ENCODE data around the gene TXNDC9.
A peak's percentile ranks its signal among the peaks of the same experiment; 100 is the strongest.
"Not testable (repeated sequence)": the region's sequence is repeated elsewhere in the genome, so short reads cannot be mapped to it uniquely, and the experiment has no call there.

TXNDC9 gene, protein sequence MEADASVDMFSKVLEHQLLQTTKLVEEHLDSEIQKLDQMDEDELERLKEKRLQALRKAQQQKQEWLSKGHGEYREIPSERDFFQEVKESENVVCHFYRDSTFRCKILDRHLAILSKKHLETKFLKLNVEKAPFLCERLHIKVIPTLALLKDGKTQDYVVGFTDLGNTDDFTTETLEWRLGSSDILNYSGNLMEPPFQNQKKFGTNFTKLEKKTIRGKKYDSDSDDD

DNA sequence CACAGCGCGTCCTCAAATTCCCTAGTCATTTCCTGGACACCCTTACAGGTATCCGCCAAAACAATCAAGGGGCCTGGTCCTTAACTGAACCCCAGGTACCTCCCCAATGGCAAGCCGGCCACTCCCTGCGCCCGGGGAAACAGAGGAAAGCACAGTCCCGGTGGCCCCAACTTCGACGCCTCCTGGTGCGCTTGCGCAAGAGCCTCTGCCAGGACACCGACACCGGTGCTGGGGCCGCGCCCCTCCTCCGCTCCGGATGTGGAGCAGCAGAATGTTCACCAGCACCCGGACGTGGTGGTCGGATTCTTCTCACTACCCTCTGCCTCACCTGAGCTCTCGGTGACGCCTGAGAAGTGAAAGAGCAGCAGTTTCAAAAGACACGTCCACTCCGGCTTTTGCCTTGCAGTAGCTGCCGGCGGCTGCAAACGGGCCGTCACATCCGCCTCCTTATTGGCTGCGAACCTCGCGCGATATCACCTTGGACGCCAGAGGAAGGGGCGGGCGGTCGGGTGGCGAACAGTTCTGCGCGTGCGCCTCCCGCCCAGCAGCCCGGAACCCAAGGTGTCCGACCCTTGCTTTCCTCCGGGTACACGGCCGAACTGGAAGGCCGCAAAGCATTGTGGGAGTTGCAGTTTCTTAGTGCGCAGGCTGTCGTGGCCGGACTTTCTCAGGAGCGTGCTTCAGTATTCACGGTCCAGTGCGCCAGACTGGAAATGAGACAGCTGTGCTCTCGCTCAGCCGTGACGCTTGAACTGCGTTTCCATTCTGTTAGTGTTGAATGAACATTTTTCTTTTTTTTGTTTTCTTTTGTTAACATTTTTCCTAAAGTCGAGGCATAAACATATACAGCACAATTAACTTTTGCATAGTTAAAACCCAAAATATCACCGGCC, at the start of gene TXNDC9:
TXNDC9 (minus strand) TSS at position 423 of the 893 bp plus-strand sequence. CDS start 3,123 bp downstream, outside the sequence.
- DNase-seq, result peak; percentile 98

DNA sequence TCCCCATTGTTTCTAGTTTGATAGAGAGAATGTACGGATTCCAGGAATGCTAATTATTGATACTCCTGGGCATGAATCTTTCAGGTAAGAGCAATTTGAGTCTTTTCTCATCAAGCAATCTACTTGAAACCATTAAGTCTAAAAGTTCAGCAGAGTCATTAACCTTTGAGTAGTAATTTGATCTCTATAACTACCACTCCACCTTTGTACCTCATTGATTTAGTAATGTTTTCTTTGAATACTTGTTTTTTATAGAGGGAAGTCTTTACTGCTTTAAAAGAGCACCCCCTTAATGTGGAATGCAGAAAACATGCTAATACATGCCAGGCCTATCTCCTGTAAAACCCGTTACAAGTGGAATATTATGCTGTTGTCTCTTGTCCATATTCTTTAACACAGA, 46.0 kb upstream of the TXNDC9 start:
- no peak for DNase-seq

DNA sequence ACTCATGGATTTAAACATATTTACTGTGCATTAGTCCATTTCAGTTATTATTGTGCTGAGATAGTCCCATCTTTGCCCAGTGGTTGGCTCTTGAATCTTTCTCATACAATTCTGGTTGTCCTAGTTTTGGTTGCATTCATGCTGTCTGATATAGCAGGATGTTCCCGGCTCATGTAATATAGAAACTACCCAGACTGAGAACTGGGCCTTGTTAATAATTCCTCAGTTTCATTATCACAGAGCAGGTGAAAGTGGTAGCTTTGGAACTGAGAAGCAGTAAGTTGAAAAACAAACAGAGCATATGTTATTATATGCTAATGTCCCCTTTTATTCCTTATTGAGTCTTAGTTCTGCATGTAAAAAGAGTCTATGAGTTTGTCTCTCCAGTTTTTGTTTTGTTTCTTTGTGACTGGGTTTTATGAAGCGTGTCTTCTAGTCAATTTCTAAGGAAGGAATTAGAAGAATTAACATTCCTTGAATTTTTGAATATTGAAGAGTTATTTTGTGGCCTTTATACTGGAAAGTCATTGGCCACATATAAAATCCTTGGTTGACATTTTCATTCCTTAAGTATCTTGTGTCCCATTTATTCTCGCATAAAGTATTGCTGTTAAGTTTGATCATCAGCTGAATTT, 44.4 kb upstream of the TXNDC9 start:
- no peak for DNase-seq

DNA sequence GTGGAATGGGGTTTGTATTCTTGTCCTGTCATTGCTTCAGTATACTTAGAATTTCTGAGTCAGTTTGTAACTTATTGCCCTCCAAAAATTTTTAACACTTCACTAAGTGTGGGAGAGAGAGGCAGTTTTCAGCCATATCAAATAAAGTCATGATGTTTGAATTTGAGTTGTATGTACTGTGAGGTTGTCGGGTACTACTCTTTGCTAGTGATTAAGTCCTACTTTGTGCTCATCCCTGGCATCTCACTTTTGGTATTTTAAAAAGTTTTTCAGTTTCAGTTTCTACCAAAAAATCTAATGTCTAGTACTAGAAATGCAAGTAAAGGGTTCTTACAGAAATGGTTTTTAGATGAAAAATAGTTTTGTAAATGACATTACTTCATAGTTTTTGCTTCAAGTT, 41.7 kb upstream of the TXNDC9 start:
- no peak for DNase-seq

DNA sequence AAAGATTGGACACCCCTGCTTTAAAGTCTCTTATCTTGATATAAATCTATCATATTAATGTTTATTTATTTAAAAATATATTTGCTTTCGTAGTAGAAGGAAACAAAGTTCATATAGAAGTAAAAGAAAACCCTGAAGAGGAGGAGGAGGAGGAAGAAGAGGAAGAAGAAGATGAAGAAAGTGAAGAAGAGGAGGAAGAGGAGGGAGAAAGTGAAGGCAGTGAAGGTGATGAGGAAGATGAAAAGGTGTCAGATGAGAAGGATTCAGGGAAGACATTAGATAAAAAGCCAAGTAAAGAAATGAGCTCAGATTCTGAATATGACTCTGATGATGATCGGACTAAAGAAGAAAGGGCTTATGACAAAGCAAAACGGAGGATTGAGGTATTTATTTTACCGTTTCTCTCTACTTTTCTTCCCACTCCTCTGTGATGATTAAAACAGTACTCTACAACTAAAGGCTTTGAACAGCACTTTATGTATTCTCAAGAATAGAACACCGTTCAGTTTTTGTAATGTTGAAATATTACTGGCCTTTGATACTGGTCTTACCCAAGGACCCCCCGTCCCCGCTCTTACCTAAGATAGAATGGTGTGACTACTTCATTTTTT, 40.2 kb upstream of the TXNDC9 start:
- DNase-seq, result no peak

DNA sequence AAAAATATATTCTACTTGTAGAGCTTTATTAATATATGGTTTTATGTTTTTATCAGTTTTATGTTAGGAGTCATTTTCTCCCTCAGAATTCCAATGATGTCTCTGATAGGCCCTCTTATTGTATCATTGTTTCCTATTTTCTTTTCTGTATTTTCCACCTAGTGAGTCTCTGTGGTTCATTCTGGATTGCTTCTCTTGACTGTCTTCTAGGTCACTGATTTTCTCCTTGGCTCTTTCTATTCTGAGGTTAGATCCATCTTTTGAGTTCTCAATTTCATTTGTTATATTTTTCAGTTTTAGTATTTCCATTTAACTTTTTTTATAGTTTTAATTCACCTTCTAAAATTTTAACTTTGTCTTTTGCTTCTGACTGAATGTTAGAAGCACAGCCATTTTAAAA, 38.6 kb upstream of the TXNDC9 start:
- no peak for DNase-seq

DNA sequence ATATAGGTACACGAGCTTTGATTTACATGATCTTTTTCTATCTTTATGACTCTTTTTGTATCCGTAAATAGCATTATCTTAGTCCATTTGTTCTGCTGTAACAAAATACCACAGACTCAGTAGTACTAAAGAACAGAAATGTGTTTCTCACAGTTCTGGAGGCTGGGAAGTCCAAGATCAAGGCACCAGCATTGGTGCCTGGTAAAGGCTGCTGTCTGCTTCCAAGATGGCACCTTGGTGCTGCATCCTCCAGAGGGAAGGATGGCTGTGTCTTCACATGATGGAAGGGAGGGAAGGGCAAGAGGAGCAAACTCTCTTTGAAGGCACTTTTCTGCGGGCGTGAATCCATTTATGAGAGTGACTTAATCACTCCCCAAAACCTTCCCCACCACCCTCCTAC, 37.0 kb upstream of the TXNDC9 start:
- no peak for DNase-seq

DNA sequence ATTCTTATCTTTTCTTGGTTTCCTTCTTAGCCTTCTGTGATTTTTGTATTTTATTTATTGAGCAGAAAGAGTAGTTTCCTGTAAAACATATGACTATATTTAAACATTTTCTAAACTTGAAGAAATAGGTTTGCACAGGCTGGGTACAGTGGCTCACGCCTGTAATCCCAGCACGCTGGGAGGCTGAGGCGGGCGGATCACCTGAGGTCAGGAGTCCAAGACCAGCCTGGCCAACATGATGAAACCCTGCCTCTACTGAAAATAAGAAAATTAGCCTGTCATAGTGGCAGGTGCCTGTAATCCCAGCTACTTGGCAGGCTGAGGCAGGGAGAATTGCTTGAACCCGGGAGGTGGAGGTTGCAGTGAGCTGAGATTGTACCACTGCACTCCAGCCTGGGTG, 32.7 kb upstream of the TXNDC9 start:
- DNase-seq, result not testable (repeated sequence)

DNA sequence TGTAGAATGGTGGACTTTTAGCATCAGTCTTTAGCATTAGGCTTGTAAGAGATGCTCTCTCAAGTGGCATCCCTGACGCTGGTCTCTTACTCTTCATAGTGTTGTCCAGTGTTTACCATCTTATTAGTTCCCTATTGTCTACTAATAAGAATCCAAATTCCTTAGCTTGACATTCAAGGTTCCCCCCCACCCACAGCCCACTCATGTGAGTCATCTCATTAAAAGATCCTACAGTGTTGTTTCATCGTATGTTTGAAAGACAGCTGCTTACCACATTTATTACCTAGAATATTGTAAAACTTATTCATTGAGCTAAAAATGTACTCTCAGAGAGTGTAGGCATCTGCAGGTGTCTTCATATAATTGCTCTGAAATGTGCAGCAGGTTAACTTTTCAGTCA, 29.5 kb upstream of the TXNDC9 start:
- no peak for DNase-seq

DNA sequence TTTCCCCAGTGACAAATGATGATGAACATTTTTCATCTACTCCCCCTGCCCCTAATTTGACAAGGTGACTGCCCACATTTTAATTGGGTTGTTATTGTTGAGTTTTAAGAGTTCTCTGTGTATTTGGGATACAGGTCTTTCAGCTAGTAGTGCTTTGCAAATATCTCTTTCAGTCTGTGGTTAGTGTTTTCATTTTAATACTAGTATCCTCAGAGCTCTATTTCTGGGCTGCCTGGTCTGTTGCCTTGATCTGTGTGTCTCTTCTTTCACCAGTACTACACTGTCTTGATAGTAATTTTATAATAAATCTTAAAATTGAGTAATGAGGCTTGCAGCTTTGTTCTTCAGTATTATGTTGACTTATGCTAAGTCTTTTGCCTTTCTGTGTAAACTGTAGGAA, 20.7 kb upstream of the TXNDC9 start:
- DNase-seq, result no peak

DNA sequence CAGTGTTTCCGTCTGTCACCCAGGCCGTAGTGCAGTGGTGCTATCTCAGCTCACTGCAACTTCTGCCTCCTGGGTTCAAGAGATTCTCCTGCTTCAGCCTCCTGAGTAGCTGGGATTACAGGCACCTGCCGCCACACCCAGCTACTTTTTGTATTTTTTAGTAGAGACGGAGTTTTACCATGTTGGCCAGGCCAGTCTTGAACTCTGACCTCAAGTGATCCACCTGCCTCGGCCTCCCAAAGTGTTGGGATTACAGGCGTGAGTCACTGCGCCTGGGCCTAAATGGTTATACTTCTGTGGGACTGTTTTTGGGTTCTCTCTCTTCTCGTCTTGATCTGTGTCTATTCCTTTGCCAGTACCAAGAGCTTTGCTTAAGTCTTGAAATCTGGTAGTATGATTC, 18.7 kb upstream of the TXNDC9 start:
- DNase-seq, result not testable (repeated sequence)

DNA sequence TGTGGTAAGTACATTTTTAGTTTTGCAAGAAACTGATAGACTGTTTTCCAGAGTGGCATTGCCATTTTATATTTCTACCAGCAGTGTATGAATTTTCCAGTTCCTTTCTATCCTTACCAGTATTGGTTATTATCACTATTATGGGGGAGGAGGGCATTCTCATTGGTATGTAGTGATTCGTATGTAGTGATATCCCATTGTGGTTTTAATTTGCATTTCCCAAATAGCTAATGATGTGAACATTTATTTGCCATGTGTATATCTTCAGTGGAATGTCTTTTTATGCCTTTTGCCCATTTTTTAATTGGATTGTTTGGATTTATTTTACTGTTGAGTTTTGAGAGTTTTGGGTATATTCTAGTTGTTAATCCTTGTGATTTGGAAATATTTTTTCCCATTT, 17.9 kb upstream of the TXNDC9 start:
- DNase-seq, result no peak

DNA sequence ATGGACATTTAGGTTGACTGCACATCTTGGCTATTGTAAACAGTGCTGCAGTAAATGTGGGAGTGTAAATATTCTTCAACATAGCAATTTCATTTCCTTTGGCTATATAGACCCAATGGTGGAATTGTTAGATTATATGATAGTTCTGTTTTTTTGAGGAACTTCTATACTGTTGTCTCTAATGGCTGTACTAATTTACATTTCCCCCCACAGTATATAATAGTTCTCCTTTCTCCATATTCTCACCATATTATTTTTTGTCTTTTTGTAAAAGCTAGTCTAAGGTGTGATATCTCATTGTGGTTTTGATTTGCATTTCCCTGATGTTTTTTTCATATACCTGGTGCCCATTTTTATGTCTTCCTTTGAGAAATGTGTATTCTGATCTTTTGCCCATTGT, 14.1 kb upstream of the TXNDC9 start:
- no peak for DNase-seq

DNA sequence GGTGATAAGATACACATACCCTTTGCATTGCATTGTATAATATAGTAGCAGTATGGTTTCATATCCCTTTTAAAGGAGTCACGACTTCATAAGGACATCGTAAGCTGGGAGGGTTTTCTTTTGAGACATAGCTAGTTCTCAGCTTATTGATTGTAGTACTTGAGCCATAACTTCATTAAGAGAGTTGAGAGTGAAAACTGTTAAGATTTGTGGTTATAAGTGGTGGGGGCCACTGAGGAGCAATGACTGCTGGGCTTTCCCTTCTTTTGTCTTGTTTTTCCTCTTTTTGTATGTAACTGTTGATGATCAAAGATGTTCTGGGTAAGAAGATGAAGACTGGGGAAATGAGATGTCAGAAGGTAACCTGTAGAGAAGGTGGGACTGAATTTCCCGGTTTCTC, 12.0 kb upstream of the TXNDC9 start:
- DNase-seq, result no peak

DNA sequence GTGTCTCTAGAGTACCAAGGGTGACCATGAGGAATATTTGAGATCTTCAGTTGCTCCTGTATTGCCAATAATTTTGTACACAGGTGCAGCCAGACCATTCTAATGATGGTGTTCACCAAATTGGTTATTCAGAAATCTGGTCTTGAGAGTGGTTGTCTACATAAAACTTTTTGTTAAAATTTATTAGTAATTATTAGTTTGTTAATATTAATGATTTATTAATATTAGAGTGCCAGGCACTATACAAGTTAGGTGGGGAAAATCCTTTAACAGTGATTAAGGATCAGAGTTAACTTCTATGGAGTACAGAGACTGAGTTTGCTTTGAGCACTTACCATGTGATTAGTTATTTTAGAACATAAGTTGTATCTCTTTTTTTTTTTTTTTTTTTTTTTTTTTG, 10.1 kb upstream of the TXNDC9 start:
- no peak for DNase-seq

DNA sequence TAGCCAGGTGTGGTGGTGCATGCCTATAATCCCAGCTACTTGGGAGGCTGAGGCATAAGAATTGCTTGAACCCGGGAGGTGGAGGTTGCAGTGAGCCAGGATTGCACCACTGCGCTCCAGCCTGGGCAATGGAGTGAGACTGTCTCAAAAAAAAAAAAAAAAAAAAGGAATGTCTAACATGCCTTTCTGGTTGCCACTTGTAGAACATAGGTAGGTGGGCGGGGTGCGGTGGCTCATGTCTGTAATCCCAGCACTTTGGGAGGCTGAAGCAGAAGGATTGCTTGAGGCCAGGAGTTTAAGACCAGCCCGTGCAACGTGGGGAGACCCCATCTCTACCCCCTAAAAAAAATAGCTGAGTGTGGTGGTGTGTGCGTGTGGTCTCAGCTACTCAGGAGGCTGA, 9.3 kb upstream of the TXNDC9 start:
- DNase-seq, result not testable (repeated sequence)

DNA sequence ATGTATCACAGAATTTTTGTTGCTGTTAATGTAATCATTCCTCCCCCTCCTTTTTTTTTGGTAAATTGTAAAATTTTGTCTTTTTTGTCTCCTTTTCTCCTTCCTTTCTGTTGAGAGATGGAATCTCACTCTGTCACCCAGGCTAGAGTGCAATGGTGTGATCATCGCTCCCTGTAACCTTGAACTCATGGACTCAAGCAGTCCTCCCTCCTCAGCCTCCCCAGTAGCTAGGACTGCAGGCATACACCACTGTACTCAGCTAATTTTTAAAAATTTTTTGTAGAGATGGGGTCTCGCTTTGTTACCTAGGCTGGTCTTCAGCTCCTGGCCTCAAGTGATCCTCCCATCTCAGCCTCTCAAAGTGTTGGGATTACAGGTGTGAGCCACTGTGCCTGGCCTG, 6.4 kb upstream of the TXNDC9 start:
- no peak for DNase-seq

DNA sequence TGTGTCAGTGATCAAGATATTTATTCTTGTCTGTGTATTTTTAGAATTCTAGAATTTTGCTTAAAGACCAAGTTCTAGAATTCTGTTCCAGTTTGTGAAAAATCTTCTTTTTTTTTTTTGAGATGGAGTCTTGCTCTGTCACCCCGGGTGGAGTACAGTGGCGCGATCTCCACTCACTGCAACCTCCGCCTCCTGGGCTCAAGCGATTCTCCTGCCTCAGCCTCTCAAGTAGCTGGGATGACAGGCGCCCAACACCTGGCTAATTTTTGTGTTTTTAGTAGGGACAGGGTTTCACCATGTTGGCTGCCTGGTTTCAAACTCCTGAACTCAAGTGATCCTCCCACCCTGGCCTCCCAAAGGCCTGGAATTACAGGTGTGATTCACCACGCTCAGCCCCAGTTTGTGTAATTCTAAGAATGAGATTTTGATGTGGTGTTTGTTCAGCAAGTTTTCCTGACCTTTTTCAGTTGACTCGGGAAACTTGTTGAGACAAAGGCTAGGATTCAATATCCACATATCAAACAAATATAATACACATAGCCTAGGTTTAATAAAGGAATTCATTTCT, 4.6 kb upstream of the TXNDC9 start:
- DNase-seq, result no peak

DNA sequence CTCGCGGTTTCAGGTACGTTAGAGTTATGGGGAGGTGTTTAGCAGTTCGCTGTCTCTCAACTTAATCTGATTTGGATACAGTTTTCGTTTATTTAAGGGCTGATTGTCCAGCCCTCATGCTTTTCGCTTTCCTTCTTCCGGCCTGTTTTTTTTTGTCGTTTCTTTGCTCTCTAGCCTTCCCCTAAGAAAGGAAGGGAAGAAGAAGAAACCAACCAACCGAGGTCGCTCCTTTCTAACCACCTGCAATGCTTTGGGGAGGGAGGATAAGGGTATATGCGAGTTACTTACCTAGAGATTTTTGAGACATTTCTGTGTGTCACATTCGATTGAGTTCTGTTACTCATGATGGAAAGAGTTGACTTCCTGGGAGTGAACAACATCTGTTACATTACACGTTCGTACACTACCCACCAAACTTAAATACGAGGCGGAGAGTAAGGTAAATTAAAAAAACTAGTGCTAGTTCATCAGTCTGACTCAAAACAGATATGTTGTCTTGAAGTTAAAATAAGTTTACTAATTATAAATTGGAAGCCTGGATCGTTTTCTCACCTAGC, 2.0 kb upstream of the TXNDC9 start:
- DNase-seq, result no peak

DNA sequence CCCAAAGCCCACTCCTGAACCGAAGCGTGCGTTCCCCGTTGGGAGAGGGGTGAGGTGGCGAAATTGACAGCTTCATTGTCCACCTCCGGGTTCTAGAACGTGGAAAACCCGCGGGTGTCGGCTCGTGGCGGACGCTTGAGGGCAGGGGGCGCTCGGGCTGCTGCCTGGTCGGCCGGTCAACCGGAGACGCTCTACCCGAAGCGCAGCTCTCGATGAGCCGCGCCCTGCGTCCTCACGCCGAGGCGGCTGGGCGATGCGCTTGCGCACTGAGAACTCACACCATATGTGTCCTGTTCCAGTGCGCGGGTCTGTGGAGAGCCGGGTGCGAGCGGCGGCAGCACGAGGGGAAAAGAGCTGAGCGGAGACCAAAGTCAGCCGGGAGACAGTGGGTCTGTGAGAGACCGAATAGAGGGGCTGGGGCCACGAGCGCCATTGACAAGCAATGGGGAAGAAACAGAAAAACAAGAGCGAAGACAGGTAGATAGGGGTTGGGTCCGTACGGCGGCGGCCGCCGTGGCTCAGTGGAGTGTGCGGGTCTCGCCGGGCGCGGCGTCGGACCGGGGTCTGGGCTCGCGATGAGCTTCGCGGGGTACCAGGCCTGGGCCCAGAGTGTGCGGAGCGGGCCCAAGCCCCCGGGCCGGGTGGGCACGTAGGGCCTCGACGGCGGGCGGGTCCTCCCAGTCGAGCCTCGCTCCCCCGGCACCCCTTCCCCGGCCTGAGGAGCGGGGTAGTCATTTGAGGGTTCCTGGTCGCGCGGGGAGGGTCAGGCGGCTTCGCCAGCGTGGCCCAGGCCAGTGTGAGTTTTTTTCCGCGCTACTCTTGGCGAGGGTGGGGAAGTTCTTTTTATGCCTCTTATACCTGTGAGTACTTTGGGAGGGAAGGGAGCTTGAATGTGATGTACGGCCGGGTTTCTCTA, 1.2 kb upstream of the TXNDC9 start, which contains the start of gene EIF5B:
EIF5B (plus strand) TSS at position 277 of the 916 bp plus-strand sequence; CDS start at position 443, 166 bp downstream.
- peak; percentile 95 for DNase-seq

DNA sequence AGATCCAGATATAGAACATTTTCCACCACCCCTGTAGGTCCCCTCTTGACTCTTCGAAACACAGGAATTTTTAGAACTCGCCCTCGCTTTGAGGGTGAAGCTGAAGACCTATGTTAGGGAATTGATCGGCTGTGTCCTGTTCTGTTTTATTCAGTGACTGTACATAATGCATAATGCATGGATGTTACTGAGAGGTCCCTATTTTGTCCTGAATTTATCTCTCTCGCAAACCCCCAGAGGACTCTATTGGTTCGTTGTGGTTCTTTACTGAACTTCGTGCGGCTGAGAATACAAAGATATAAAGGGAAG, 625 bp upstream of the TXNDC9 start:
- no peak for DNase-seq

DNA sequence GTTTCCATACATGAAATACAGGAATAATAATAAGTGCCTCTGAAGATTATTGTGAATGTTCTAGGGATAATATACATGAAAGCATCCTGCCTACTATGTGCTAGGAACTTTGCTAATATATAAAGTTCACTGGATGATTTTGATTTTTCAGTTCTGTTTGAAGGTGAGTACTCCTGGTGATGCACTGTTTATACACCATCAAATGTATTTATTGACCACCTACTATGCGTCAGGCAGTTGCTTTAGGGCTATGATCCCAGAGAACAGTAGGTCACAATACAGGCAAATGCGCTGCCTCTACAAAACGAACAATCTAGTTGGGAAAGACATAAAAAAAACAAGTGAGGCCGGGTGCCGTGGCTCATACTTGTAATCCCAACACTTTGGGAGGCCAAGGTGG, 10.7 kb downstream of the TXNDC9 start:
- DNase-seq, result no peak

Measured in right forelimb (tissue), 1 donor.